Thymus (tissue), 11 donors: ENCODE results near the gene MAJIN. TPM values are rescaled to one million over a fixed set of nuclear protein-coding genes. Genes with fewer than 3 reads are reported as not detected.

Experiments used
- DNase-seq, 9 donors: peaks; one replicate each; pipeline ENCODE4 v3.0.0-alpha.2; 2013; ENCODE audit warnings: low spot score in 9 of 9, low read depth in 6 of 9, missing footprints in 1 of 9
- H3K27ac ChIP-seq, 2 donors: one replicate each; pipeline ENCODE4 v1.5.1; 2013; ENCODE audit warnings: control low read depth in 1 of 2, low read depth in 1 of 2, low read length in 1 of 2, mild to moderate bottlenecking in 1 of 2, moderate library complexity in 1 of 2
- H3K27me3 ChIP-seq, 2 donors: one replicate each; pipeline ENCODE4 v1.5.1; 2013; ENCODE audit warnings: low read length in 1 of 2; ENCODE audit not compliant: control insufficient read depth in 2 of 2, insufficient read depth in 1 of 2
- H3K36me3 ChIP-seq, 2 donors: one replicate each; pipeline ENCODE4 v1.5.1; 2013; ENCODE audit warnings: low read length in 1 of 2, mild to moderate bottlenecking in 1 of 2, moderate library complexity in 1 of 2; ENCODE audit not compliant: control insufficient read depth in 2 of 2, insufficient read depth in 2 of 2
- H3K4me1 ChIP-seq, 2 donors: one replicate each; pipeline ENCODE4 v1.5.1; 2013; ENCODE audit warnings: low read length in 2 of 2; ENCODE audit not compliant: control insufficient read depth in 2 of 2, insufficient read depth in 2 of 2
- H3K4me3 ChIP-seq, 2 donors: one replicate each; pipeline ENCODE4 v1.5.1; 2013; ENCODE audit warnings: low read length in 2 of 2, control low read depth in 1 of 2, mild to moderate bottlenecking in 1 of 2
- H3K9me3 ChIP-seq, 2 donors: one replicate each; pipeline ENCODE4 v1.5.1; 2013; ENCODE audit warnings: low read length in 1 of 2, mild to moderate bottlenecking in 1 of 2; ENCODE audit not compliant: control insufficient read depth in 2 of 2, insufficient read depth in 1 of 2
- WGBS: extraction: QIAGEN DNeasy Blood & Tissue Kit; methylation state at CpG from one replicate; pipeline ENCODE4 v1.1.7; 2013; 5-methylcytosine and 5-hydroxymethylcytosine counted together
- polyA plus RNA-seq: library from polyadenylated mRNA; stranded (reverse); fragments of 200-250 nt; gene quantifications from one replicate; pipeline ENCODE4 v1.2.3, GENCODE V29; 2013
- total RNA-seq: library from RNA; stranded (reverse); fragments of 120-200 nt; gene quantifications from one replicate; pipeline ENCODE4 v1.2.4, GENCODE V29; 2013
- donor health status: healthy.

The MAJIN gene
- total and polyA plus RNA-seq, 2 donors = 0.14 to 0.50 TPM

- peaks cover 58 to 61% of the 10 kb centered on the region in 2 donors for H3K36me3 ChIP-seq
- WGBS = 92% methylated on average over 18 of the region's 18 CpGs
- H3K9me3 ChIP-seq = peaks cover 0 to 6% of the 10 kb centered on the region in 2 donors
- DNase-seq = no peak
- no peak overlapping the region for H3K4me3 ChIP-seq
- H3K4me1 ChIP-seq = peaks cover 16 to 28% of the 10 kb centered on the region in 2 donors
- no peaks in the 10 kb centered on the region for H3K27me3 ChIP-seq
- no peak overlapping the region for H3K27ac ChIP-seq
Measured at GRCh38 chr11:64913171-64913727, 58.7 kb downstream of the MAJIN start.

GRCh38 chr11:64911689-64912088 is 60.2 kb downstream of the MAJIN start:
- H3K9me3 ChIP-seq = peaks cover 0 to 4% of the 10 kb centered on the region in 2 donors
- 96% methylated on average over 9 of the region's 9 CpGs for WGBS
- H3K4me1 ChIP-seq = peaks cover 10 to 19% of the 10 kb centered on the region in 2 donors
- no peak overlapping the region for H3K4me3 ChIP-seq
- H3K27ac ChIP-seq = no peak overlapping the region
- no peaks in the 10 kb centered on the region for H3K27me3 ChIP-seq
- DNase-seq = no peak
- peaks cover 71 to 76% of the 10 kb centered on the region in 2 donors for H3K36me3 ChIP-seq

- 99% methylated on average over 7 of the region's 7 CpGs for WGBS
- no peak for DNase-seq
- Histone ChIP-seq H3K27me3 (no peaks in the 10 kb centered on the region), H3K4me3 (no peak overlapping the region), H3K27ac (no peak overlapping the region), H3K4me1 (peaks cover 9 to 13% of the 10 kb centered on the region in 2 donors), H3K36me3 (peaks cover 76 to 82% of the 10 kb centered on the region in 2 donors), H3K9me3 (no peaks in the 10 kb centered on the region)
Measured at GRCh38 chr11:64911142-64911541, 60.8 kb downstream of the MAJIN start.

GRCh38 chr11:64910451-64911093 is 61.3 kb downstream of the MAJIN start:
- Histone ChIP-seq H3K4me3 (no peak overlapping the region), H3K9me3 (no peaks in the 10 kb centered on the region), H3K27me3 (no peaks in the 10 kb centered on the region), H3K4me1 (peaks cover 3 to 8% of the 10 kb centered on the region in 2 donors), H3K27ac (no peak overlapping the region), H3K36me3 (peaks cover 82 to 87% of the 10 kb centered on the region in 2 donors)
- DNase-seq = no peak
- WGBS = 98% methylated on average over 27 of the region's 27 CpGs

GRCh38 chr11:64909653-64910343 is 62.1 kb downstream of the MAJIN start:
- 95% methylated on average over 39 of the region's 39 CpGs for WGBS
- Histone ChIP-seq H3K9me3 (no peaks in the 10 kb centered on the region), H3K36me3 (peaks cover 89 to 94% of the 10 kb centered on the region in 2 donors), H3K4me3 (no peak overlapping the region), H3K4me1 (no peaks in the 10 kb centered on the region), H3K27ac (no peak overlapping the region), H3K27me3 (no peaks in the 10 kb centered on the region)
- DNase-seq = no peak

- Histone ChIP-seq H3K36me3 (peaks cover 82 to 87% of the 10 kb centered on the region in 2 donors), H3K27ac (no peak overlapping the region), H3K4me3 (no peak overlapping the region), H3K27me3 (no peaks in the 10 kb centered on the region), H3K4me1 (no peaks in the 10 kb centered on the region), H3K9me3 (no peaks in the 10 kb centered on the region)
- no peak for DNase-seq
- WGBS = 97% methylated on average over 11 of the region's 11 CpGs
Measured at GRCh38 chr11:64908766-64909165, 63.1 kb downstream of the MAJIN start.

GRCh38 chr11:64906314-64906635 is 65.6 kb downstream of the MAJIN start:
- 97% methylated on average over 13 of the region's 13 CpGs for WGBS
- no peaks in the 10 kb centered on the region for H3K9me3 ChIP-seq
- no peak overlapping the region for H3K27ac ChIP-seq
- H3K36me3 ChIP-seq = peaks cover 83 to 88% of the 10 kb centered on the region in 2 donors
- no peaks in the 10 kb centered on the region for H3K27me3 ChIP-seq
- no peaks in the 10 kb centered on the region for H3K4me1 ChIP-seq
- H3K4me3 ChIP-seq = no peak overlapping the region
- DNase-seq = no peak

GRCh38 chr11:64905516-64906313 is 66.2 kb downstream of the MAJIN start:
- Histone ChIP-seq H3K4me3 (no peak overlapping the region), H3K36me3 (peaks cover 84 to 88% of the 10 kb centered on the region in 2 donors), H3K27me3 (no peaks in the 10 kb centered on the region), H3K9me3 (no peaks in the 10 kb centered on the region), H3K4me1 (no peaks in the 10 kb centered on the region), H3K27ac (no peak overlapping the region)
- no peak for DNase-seq
- 97% methylated on average over 25 of the region's 25 CpGs for WGBS
